ENCODE data around the gene GART. TPM values are rescaled to one million over a fixed set of nuclear protein-coding genes. Genes with fewer than 3 reads are reported as not detected.
A peak's percentile ranks its signal among the peaks of the same experiment; 100 is the strongest.

GART gene
- total RNA-seq, 1 experiment from 2014 or later, result 241 TPM

- Histone ChIP-seq H3K9me2 (ENCODE audit: insufficient read depth) (no peaks in the 10 kb centered on the region), H3K36me3 (ENCODE audit: control insufficient read depth in 1 of 2, insufficient read depth in 2 of 2, low read length in 2 of 2) (peaks cover 20 to 40% of the 10 kb centered on the region in 2 experiments), H3K4me2 (ENCODE audit: low read length) (peak overlapping the region; percentile 92), H3K4me3 (replicated peaks in 1 of 2; ENCODE audit: low read depth in 1 of 2, low read length in 2 of 2) (peak overlapping the region; percentile 87 to 91), H3K27me3 (ENCODE audit: insufficient read depth, low read length) (no peaks in the 10 kb centered on the region), H2AFZ (ENCODE audit: low read depth, low read length, poor library complexity, severe bottlenecking) (no peak overlapping the region), H3K79me2 (ENCODE audit: insufficient read depth, low read length) (peaks cover 90% of the 10 kb centered on the region), H4K20me1 (ENCODE audit: insufficient read depth) (peaks cover 40% of the 10 kb centered on the region), H3K9me3 (ENCODE audit: control insufficient read depth in 1 of 2, insufficient read depth in 1 of 2, low read depth in 1 of 2, low read length in 2 of 2) (no peaks in the 10 kb centered on the region), H3K27ac (ENCODE audit: low read depth, low read length) (peak overlapping the region; percentile 98), H3K4me1 (ENCODE audit: control insufficient read depth in 1 of 2, insufficient read depth in 2 of 2, low read length in 2 of 2) (peaks cover 15 to 19% of the 10 kb centered on the region in 2 experiments), H3K9ac (ENCODE audit: low read length) (peak overlapping the region; percentile 89)
- TF ChIP-seq ZFX (IDR thresholded peaks at IDR 0.05) (no peak; the same call in 1 of the 2 replicates), REST (IDR thresholded peaks at IDR 0.05; ENCODE audit: low read depth) (no peak), MAX (IDR thresholded peaks at IDR 0.05) (no peak), ELF1 (IDR thresholded peaks at IDR 0.05; ENCODE audit: borderline replicate concordance, low read depth) (no peak), FOSL1 (IDR thresholded peaks at IDR 0.05; ENCODE audit: low read depth) (no peak), EZH2phosphoT487 (IDR thresholded peaks at IDR 0.05; ENCODE audit: borderline replicate concordance) (no peak), SRF (IDR thresholded peaks at IDR 0.05; ENCODE audit: low read depth) (no peak), ATF3 (IDR thresholded peaks at IDR 0.05) (no peak)
- no peak for DNase-seq (ENCODE audit: low read depth, low spot score)
- intact Hi-C loops (cut with micrococcal nuclease), result loop anchor here (5.0 kb wide), 1 partner anchor 99 kb away; the partner anchor contains the start of genes CRYZL1 and ITSN1
- BruUV-seq (replicated peaks), result no TSS peak
- ATAC-seq, result peak; percentile 32
- ChIA-PET RAD21 (ENCODE audit: low non-redundant PET in 1 of 2, low total read pairs in 2 of 2, uncharacterized antibody in 2 of 2, unreplicated experiment in 2 of 2) (no interaction called here), POLR2A (interaction anchor here (0.6 to 1.2 kb wide), 5 partner anchors 19 to 675 kb away, joined by 3 to 7 read pairs (median 3); partner anchors contain the start of genes DONSON and TMEM50B), CTCF (no interaction called here)
Observed at GRCh38 chr21:33543505-33544129, 1.7 kb upstream of the GART start.

Measured in HCT116 (cell line).